OCI-M2 (cell line): ENCODE data around the gene KRT86.
"Not testable (repeated sequence)": the region's sequence is repeated elsewhere in the genome, so short reads cannot be mapped to it uniquely, and the experiment has no call there.

Experiments
- DNase-seq: peaks from one replicate; lab custom pipeline; 2025; ENCODE audit not compliant: unreplicated experiment; lab: John Stamatoyannopoulos, UW

KRT86 gene

GRCh38 chr12:52251367-52252051 is 22.9 kb upstream of the KRT86 start:
- DNase-seq = no peak

- not testable (repeated sequence) for DNase-seq
Observed at GRCh38 chr12:52252175-52252615, 22.2 kb upstream of the KRT86 start.

DNA sequence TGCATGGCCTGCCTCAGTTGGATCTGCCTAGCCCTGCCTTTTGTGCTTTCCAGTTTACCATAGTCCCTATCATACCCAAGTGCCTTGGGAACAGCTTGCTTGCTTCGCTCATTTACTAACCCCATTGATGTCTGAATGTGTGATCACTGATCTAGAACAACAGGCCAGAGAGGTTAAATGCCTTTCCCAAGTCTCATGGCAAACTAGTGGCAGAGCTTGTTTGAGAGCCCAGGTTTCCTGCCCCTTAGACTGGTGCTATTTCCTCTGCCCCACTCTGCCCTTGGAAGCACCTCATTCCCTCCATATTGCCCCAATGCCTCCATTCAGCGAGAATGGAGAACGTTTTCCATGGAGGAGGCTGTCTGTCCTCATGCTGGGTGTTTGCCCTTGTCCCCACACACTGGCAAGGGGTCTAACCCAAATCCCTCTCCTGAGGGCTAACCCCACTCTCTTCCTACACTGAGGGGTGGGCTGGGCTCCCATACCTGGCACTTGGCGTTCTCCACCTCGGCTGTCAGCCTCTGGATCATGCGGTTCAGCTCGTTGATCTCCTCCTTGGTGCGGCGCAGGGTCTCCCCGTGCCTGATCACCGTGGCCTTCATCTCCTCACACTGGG is 21.6 kb upstream of the KRT86 start:
- no peak for DNase-seq

DNA sequence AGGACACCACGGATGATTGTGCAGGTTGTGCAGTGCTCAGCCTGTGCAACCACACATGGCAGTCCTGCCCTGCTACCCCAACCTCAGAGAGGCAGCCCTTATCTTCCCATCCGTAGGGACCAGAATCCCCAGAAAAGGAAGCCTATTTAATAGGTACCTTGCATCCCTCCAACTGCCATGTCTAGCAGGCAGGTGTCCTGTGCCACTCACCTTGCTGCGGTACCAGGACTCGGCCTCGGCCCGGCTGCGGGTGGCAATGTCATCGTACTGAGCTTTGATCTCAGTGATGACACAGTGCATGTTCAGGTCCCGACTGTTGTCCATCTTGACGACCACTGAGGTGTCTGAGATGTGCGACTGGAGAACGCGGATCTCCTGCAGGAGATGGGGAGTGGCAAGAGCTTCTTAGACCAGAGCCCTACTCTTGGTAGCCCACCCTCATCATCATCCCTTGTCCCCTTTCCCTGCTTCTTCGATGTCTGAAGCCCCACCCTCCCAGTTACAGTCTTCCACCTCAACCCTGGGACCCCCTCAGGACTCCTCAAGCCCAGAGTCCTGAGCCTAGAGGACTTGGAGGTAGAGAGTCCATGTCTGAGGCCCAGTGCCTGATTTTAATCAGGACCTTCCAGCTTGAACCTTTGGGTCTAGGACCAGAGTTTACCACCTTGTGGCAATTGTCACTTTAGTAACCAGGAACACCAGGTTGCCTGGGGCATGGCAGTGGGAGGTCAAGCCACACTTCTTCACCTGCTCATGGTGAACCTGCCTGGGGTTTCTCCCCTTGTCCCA is 20.9 kb upstream of the KRT86 start:
- no peak for DNase-seq

DNA sequence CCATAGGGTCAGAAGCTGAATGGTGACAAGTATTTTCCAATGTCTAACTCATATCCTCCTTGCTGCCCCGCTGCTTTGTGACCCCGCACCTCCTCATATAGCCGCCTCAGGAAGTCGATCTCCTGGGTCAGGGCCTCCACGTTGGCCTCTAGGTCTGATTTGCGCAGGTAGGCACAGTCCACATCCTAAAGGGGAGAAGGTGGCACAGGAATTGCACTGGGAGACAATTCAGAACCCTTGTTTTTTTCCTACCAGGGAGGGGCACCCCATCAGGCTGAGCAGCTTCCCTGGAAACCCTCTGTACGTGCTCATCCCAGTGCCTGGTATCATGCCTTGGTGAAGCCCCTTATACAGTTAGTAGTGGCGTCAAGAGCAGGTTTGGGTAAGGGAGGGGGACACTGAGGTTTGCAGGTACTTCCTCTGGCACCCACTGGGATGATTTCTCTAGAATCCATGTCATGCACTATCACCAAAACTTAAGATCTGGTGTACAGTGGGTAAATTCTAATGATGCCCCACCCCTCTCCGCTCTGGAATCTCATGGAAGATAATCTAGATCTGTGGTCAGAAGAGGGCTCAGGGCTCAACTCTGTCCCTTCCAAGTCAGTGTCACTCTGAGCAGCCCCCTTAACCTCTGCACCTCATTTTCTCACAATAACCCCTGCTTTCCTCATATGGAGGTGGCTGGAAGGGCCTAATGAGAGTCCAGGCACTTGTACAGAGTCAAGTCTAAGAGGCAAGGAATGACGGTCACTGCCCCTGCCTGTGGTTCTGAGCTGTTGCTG is 20.1 kb upstream of the KRT86 start:
- DNase-seq = no peak

GRCh38 chr12:52254965-52255751 is 19.3 kb upstream of the KRT86 start:
- DNase-seq = no peak

GRCh38 chr12:52255926-52256583 is 18.4 kb upstream of the KRT86 start:
- DNase-seq = no peak

DNA sequence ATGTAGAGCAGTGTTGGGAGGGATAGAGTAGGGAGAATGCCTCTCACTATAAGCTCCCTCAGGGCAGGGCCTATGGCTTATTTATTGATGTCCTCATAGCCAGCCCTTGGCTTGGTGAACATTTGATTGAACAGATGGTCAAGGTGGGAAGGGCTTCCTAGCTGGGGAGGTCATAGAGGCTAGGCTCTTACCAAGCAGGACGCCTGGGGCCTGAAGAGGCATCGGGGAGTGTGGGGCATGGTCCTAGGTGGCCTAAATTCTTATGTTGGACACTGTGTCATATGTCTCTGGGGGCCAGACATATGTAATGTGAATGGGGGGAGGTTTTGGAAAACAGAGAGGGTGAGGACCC is 17.9 kb upstream of the KRT86 start:
- no peak for DNase-seq

DNA sequence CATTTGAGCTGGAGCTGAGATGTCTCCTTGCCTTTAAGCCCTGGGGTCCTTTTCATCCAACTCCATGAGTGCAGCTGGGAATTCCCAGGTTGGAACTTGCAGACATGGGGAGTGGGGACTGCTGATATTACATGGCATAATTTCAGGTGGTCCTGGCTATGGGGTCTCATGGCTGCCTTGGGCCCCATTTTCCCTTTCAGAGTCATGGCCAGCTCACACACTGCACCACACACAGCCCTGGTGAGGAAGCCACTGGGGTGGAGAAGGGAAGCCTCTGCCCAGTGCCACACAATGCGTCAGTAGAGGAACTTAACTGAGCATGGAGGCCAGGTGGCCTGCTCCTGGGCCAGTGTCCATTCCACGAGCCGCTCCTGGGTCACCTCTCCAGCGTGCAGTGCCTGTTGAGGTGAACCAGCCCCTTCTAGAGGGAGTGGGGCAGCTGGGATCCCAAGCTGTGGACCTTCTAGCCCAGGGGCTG is 17.3 kb upstream of the KRT86 start:
- DNase-seq = no peak

GRCh38 chr12:52257922-52258321 is 16.5 kb upstream of the KRT86 start:
- not testable (repeated sequence) for DNase-seq

DNA sequence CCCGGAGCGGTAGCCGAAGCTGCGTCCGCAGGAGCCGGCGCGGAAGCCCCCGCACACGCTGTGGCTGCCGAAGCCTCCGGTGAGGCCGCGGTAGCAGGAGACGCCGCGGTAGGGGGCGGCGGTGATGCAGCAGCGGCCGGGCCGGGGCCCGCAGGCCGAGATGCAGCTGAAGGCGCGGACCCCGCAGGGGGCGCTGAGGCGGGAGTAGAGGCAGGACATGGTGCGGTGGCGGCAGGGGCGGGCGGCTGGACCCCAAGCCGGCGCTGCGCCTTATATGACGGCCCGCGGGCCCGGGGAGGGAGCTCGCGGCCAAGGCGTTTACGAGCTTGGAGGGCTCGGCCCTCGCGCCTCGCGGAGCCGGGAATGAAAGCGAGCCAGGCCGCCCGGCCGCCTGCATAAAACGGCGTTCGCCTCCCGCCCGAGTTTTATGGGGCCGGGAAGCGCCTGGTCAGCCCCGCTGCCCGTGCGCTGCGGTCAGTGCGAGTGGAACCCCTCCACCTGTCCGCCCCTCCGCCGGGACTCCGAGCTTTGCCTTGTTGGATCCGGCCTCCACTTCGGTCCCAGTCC is 16.0 kb upstream of the KRT86 start:
- DNase-seq = no peak

DNA sequence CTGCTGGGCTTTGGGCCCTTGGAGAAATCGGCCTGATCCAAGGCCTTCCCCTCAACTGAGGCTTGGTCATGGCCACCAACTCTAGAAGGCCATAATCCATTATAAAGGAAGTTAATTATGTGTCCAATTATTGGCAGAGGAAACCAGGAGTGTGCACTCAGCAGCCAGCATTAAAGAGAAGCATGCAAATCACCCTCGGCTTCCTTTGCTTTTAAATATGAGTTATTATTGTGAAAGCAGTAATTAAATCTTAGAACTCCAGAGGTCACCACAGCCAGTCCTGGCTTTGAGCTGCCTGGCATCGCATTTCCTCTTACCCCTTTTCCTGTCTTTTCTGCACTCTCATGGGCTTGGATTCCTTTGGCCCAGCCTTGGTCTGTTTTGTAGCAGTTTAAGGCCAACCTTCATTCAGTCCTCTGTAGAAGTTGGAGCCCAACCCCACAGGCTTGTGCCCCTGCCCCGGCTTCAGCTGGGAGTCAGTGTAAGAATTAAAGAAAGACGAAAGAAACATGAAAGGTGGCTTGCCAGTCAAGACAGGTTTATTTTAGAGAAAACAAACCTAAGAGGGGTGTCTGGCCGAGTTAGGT is 14.7 kb upstream of the KRT86 start:
- no peak for DNase-seq

GRCh38 chr12:52260361-52261207 is 13.9 kb upstream of the KRT86 start:
- no peak for DNase-seq

DNA sequence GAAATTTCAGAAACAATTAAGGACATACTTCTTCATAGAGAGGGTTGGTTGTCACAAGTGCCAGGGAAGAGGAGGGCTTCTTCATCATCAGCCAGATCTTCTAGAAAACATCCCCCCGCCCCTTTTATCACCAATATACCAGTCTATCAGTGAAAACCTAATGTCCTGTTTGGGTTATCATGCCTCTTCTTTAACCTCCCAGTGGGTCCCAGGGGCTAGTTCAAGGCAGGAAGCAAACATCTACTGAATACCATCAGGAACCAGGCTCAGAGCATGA is 13.3 kb upstream of the KRT86 start:
- DNase-seq = no peak

GRCh38 chr12:52262286-52262685 is 12.2 kb upstream of the KRT86 start:
- no peak for DNase-seq

GRCh38 chr12:52263761-52264434 is 10.5 kb upstream of the KRT86 start:
- DNase-seq = no peak

- DNase-seq = no peak
Observed at GRCh38 chr12:52264435-52264825, 10.0 kb upstream of the KRT86 start.

- no peak for DNase-seq
Observed at GRCh38 chr12:52266514-52266913, 7.9 kb upstream of the KRT86 start.
